ENCODE data around the gene EFHC1. TPM values are rescaled to one million over a fixed set of nuclear protein-coding genes. Genes with fewer than 3 reads are reported as not detected.

Gene EFHC1
- total and polyA plus RNA-seq, 4 donors = 3.3 to 11.3 (median 6.9) TPM

- H3K36me3 ChIP-seq (ENCODE audit: control insufficient read depth in 4 of 4, insufficient read depth in 3 of 4, low read depth in 1 of 4, low read length in 3 of 4) = peaks cover 3 to 13% (median 8%) of the 10 kb centered on the region in 4 donors
- 96% methylated on average over 11 of the region's 11 CpGs for WGBS
- TF ChIP-seq YY1 (IDR thresholded peaks at IDR 0.05) (no peak), RXRA (IDR thresholded peaks at IDR 0.05) (no peak), HNF4A (conservative IDR thresholded peaks at IDR 0.05) (no peak), REST (IDR thresholded peaks at IDR 0.05) (no peak), FOXA2 (IDR thresholded peaks at IDR 0.05) (no peak), GABPA (IDR thresholded peaks at IDR 0.05 in 1 of 2, conservative IDR thresholded peaks at IDR 0.05 in 1 of 2) (no peak), MAX (IDR thresholded peaks at IDR 0.05) (no peak), RAD21 (IDR thresholded peaks at IDR 0.05) (no peak), EGR1 (IDR thresholded peaks at IDR 0.05; ENCODE audit: low read depth in 2 of 2) (no peak), NR2F2 (IDR thresholded peaks at IDR 0.05) (no peak), JUND (IDR thresholded peaks at IDR 0.05) (no peak), ATF3 (IDR thresholded peaks at IDR 0.05) (no peak), TAF1 (conservative IDR thresholded peaks at IDR 0.05) (no peak)
- TF ChIP-seq, protein P1, sequence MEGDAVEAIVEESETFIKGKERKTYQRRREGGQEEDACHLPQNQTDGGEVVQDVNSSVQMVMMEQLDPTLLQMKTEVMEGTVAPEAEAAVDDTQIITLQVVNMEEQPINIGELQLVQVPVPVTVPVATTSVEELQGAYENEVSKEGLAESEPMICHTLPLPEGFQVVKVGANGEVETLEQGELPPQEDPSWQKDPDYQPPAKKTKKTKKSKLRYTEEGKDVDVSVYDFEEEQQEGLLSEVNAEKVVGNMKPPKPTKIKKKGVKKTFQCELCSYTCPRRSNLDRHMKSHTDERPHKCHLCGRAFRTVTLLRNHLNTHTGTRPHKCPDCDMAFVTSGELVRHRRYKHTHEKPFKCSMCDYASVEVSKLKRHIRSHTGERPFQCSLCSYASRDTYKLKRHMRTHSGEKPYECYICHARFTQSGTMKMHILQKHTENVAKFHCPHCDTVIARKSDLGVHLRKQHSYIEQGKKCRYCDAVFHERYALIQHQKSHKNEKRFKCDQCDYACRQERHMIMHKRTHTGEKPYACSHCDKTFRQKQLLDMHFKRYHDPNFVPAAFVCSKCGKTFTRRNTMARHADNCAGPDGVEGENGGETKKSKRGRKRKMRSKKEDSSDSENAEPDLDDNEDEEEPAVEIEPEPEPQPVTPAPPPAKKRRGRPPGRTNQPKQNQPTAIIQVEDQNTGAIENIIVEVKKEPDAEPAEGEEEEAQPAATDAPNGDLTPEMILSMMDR (IDR thresholded peaks at IDR 0.05; ENCODE audit: low read depth, low read length, missing input control) = no peak
- TF ChIP-seq, protein P2, sequence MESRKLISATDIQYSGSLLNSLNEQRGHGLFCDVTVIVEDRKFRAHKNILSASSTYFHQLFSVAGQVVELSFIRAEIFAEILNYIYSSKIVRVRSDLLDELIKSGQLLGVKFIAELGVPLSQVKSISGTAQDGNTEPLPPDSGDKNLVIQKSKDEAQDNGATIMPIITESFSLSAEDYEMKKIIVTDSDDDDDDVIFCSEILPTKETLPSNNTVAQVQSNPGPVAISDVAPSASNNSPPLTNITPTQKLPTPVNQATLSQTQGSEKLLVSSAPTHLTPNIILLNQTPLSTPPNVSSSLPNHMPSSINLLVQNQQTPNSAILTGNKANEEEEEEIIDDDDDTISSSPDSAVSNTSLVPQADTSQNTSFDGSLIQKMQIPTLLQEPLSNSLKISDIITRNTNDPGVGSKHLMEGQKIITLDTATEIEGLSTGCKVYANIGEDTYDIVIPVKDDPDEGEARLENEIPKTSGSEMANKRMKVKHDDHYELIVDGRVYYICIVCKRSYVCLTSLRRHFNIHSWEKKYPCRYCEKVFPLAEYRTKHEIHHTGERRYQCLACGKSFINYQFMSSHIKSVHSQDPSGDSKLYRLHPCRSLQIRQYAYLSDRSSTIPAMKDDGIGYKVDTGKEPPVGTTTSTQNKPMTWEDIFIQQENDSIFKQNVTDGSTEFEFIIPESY (IDR thresholded peaks at IDR 0.05) = no peak
- H3K9ac ChIP-seq (ENCODE audit: low read depth in 1 of 2, low read length in 2 of 2) = no peak overlapping the region
- H3K27me3 ChIP-seq (ENCODE audit: control insufficient read depth in 4 of 4, insufficient read depth in 4 of 4, low read length in 3 of 4) = no peaks in the 10 kb centered on the region
- no peak overlapping the region for H3K4me3 ChIP-seq (ENCODE audit: low read depth in 1 of 3, low read length in 3 of 3)
- no peaks in the 10 kb centered on the region for H3K9me3 ChIP-seq (ENCODE audit: control insufficient read depth in 4 of 4, low read length in 3 of 4)
- peaks cover 0 to 5% (median 0%) of the 10 kb centered on the region in 4 donors for H3K4me1 ChIP-seq (ENCODE audit: control insufficient read depth in 4 of 4, insufficient read depth in 4 of 4, low read length in 3 of 4)
- no peak for DNase-seq (ENCODE audit: low spot score)
- no peak overlapping the region for H3K27ac ChIP-seq (ENCODE audit: low read depth in 1 of 2, low read length in 2 of 2)
These were observed 78.4 kb downstream of the EFHC1 start for GRCh38 chr6:52498538-52499017.

DNA sequence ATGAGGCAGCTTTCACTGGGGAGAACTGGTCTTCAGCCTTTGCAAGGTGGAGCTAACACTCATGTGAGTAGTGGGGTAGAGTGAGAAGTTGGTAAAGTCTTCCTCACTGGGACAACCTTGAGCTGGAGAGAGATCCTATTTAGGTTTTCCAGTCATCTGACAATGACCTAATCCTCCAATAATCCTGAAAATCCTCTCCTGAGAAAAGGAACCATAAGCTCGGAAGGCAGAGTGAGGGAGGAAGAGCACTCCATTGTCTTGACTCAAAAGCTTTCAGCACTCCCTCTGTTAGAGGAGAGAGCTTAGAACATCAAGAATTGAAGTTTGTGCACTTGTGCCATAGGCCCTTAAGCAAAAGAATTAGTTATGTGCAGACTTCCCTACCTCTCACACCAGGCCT lies 78.9 kb downstream of the EFHC1 start:
- Histone ChIP-seq H3K36me3 (ENCODE audit: control insufficient read depth in 4 of 4, insufficient read depth in 3 of 4, low read depth in 1 of 4, low read length in 3 of 4) (peaks cover 3 to 13% (median 8%) of the 10 kb centered on the region in 4 donors), H3K27ac (ENCODE audit: low read depth in 1 of 2, low read length in 2 of 2) (no peak overlapping the region), H3K4me1 (ENCODE audit: control insufficient read depth in 4 of 4, insufficient read depth in 4 of 4, low read length in 3 of 4) (peaks cover 0 to 5% (median 0%) of the 10 kb centered on the region in 4 donors), H3K9ac (ENCODE audit: low read depth in 1 of 2, low read length in 2 of 2) (no peak overlapping the region), H3K4me3 (ENCODE audit: low read depth in 1 of 3, low read length in 3 of 3) (no peak overlapping the region), H3K9me3 (ENCODE audit: control insufficient read depth in 4 of 4, low read length in 3 of 4) (no peaks in the 10 kb centered on the region), H3K27me3 (ENCODE audit: control insufficient read depth in 4 of 4, insufficient read depth in 4 of 4, low read length in 3 of 4) (no peaks in the 10 kb centered on the region)
- WGBS = 89% methylated on average over 1 of the region's 1 CpG
- no peak for DNase-seq (ENCODE audit: low spot score)
- TF ChIP-seq, protein P1 (IDR thresholded peaks at IDR 0.05; ENCODE audit: low read depth, low read length, missing input control) = no peak
- TF ChIP-seq NR2F2 (IDR thresholded peaks at IDR 0.05) (no peak), SP1 (IDR thresholded peaks at IDR 0.05) (no peak), FOXA1 (IDR thresholded peaks at IDR 0.05) (no peak), HNF4G (IDR thresholded peaks at IDR 0.05) (no peak), REST (IDR thresholded peaks at IDR 0.05) (no peak), RAD21 (IDR thresholded peaks at IDR 0.05) (no peak), MAX (IDR thresholded peaks at IDR 0.05) (no peak), RXRA (IDR thresholded peaks at IDR 0.05) (no peak), YY1 (IDR thresholded peaks at IDR 0.05) (no peak), EGR1 (IDR thresholded peaks at IDR 0.05; ENCODE audit: low read depth in 2 of 2) (no peak)
